Measurements from ENCODE around the gene C9orf43.

Gene C9orf43

DNA sequence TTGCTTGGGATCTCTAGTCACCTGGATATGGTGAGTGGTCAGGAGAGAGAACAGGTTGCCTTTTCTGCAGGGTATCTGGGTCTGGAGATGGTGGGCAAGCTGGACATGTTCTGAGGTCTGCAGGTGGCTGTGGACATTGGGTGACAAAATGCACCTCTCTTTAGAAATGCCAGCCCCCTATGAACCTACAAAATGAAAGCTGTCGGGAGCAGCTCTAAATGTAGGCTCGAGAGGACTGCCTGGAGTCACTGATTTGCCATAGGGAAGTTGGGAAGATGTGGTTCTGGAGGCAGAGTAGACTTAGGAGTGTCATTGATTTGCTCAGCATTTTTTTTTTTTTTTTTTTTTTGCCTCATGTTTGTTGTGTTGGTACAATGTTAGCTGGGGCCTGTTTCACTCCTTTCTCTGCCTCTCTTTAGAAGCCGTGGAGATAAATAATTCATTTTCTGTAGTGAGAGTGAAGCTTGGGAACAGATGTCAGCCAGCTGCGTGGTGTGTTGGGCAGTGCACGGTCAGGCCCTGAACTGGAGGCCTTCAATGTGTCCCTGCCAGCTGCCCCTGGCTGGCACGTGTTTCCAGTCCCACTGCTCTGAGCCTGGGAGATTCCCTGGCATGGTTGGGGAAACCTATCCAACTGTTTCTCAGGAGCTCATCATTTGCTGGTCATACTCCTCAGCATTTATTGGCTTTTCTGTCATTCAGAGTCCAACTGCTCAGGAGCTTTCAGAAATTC, 58.3 kb downstream of the C9orf43 start:
- H3K27me3 ChIP-seq (ENCODE audit: insufficient read depth, low read length, poor library complexity, severe bottlenecking): no peaks in the 10 kb centered on the region
- peaks cover 6% of the 10 kb centered on the region for H3K9me3 ChIP-seq (ENCODE audit: insufficient read depth, low read depth, low read length)
- no peak overlapping the region for H3K4me2 ChIP-seq (ENCODE audit: low read depth, low read length, poor library complexity, severe bottlenecking)
- H3K79me2 ChIP-seq (ENCODE audit: insufficient read depth, low read length): no peaks in the 10 kb centered on the region
- no peak overlapping the region for H2AFZ ChIP-seq (ENCODE audit: low read length)
- H3K4me1 ChIP-seq (ENCODE audit: insufficient read depth, low read length, poor library complexity, severe bottlenecking): no peaks in the 10 kb centered on the region
- 0 out of 2 replicates have a peak, but pooled peaks cover 4% of the 10 kb centered on the region for H3K36me3 ChIP-seq (ENCODE audit: insufficient read depth, low read length)
- TF ChIP-seq EZH2phosphoT487 (IDR thresholded peaks at IDR 0.05; ENCODE audit: borderline replicate concordance): no peak
- TF ChIP-seq, protein P1, sequence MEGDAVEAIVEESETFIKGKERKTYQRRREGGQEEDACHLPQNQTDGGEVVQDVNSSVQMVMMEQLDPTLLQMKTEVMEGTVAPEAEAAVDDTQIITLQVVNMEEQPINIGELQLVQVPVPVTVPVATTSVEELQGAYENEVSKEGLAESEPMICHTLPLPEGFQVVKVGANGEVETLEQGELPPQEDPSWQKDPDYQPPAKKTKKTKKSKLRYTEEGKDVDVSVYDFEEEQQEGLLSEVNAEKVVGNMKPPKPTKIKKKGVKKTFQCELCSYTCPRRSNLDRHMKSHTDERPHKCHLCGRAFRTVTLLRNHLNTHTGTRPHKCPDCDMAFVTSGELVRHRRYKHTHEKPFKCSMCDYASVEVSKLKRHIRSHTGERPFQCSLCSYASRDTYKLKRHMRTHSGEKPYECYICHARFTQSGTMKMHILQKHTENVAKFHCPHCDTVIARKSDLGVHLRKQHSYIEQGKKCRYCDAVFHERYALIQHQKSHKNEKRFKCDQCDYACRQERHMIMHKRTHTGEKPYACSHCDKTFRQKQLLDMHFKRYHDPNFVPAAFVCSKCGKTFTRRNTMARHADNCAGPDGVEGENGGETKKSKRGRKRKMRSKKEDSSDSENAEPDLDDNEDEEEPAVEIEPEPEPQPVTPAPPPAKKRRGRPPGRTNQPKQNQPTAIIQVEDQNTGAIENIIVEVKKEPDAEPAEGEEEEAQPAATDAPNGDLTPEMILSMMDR (conservative IDR thresholded peaks at IDR 0.05; ENCODE audit: low read length): no peak
- H3F3A ChIP-seq (ENCODE audit: low read depth): no peaks in the 10 kb centered on the region
- H3K4me3 ChIP-seq (ENCODE audit: low read length, poor library complexity, severe bottlenecking): no peak overlapping the region
- no peaks in the 10 kb centered on the region for H4K20me1 ChIP-seq (ENCODE audit: insufficient read depth, low read length, poor library complexity, severe bottlenecking)
- H3K9ac ChIP-seq (ENCODE audit: low read depth, low read length, poor library complexity, severe bottlenecking): no peak overlapping the region
- no peaks in the 10 kb centered on the region for H3K9me2 ChIP-seq (replicated peaks; ENCODE audit: low read depth, low read length)

DNA sequence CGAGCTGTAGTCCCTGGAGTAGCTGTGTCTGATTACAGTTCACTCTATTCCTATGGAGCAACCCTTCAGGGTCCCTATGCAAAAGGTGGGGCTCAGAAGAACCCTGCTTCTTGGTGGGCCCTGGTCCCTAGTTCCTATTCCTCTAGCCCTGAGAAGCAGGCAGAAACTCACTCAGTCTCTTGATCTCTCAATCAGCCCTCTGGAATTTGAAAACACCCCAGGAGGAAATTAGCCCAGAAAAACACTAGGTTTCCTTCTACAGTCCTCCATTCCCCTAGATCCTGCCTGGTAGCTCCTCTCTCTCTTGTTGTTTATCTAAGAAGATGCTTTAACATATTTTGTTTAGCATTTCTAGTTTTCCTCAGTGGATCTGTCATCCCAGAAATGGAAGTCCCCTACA, 60.6 kb downstream of the C9orf43 start:
- Histone ChIP-seq H3K4me1 (ENCODE audit: insufficient read depth, low read length, poor library complexity, severe bottlenecking) (no peaks in the 10 kb centered on the region), H3K9me3 (ENCODE audit: insufficient read depth, low read depth, low read length) (peaks cover 6% of the 10 kb centered on the region), H3K79me2 (ENCODE audit: insufficient read depth, low read length) (no peaks in the 10 kb centered on the region), H2AFZ (ENCODE audit: low read length) (no peak overlapping the region), H3K4me3 (ENCODE audit: low read length, poor library complexity, severe bottlenecking) (no peak overlapping the region), H3F3A (ENCODE audit: low read depth) (no peaks in the 10 kb centered on the region), H3K9me2 (replicated peaks; ENCODE audit: low read depth, low read length) (no peaks in the 10 kb centered on the region), H3K27me3 (ENCODE audit: insufficient read depth, low read length, poor library complexity, severe bottlenecking) (no peaks in the 10 kb centered on the region), H3K9ac (ENCODE audit: low read depth, low read length, poor library complexity, severe bottlenecking) (no peak overlapping the region), H3K4me2 (ENCODE audit: low read depth, low read length, poor library complexity, severe bottlenecking) (no peak overlapping the region), H4K20me1 (ENCODE audit: insufficient read depth, low read length, poor library complexity, severe bottlenecking) (no peaks in the 10 kb centered on the region), H3K36me3 (ENCODE audit: insufficient read depth, low read length) (0 out of 2 replicates have a peak, but pooled peaks cover 4% of the 10 kb centered on the region)
- TF ChIP-seq, protein P1 (conservative IDR thresholded peaks at IDR 0.05; ENCODE audit: low read length): no peak
- no peak for TF ChIP-seq EZH2phosphoT487 (IDR thresholded peaks at IDR 0.05; ENCODE audit: borderline replicate concordance)

DNA sequence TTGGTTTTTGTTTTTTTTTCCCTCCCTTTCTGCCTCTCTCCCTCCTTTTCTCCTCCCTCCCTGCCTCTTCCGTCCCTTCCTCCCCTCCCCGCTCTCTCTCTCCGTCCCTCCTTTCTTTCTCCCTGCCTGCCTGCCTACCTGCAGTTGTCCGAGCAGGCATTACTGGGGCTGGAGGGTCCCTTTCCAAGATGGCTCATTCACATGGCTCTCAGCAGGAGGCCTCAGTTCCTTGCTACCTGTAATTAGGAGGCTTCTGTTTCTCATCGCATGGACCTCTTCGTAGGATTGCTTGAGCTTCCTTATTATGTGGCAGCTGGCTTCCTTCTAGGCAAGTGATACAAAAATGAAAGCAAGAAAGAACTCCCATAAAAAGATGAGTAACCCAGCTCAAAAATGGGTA, 61.0 kb downstream of the C9orf43 start:
- H3K9me3 ChIP-seq (ENCODE audit: insufficient read depth, low read depth, low read length): peaks cover 6% of the 10 kb centered on the region
- no peaks in the 10 kb centered on the region for H4K20me1 ChIP-seq (ENCODE audit: insufficient read depth, low read length, poor library complexity, severe bottlenecking)
- no peak overlapping the region for H3K9ac ChIP-seq (ENCODE audit: low read depth, low read length, poor library complexity, severe bottlenecking)
- no peak overlapping the region for H3K4me2 ChIP-seq (ENCODE audit: low read depth, low read length, poor library complexity, severe bottlenecking)
- H3K4me3 ChIP-seq (ENCODE audit: low read length, poor library complexity, severe bottlenecking): no peak overlapping the region
- no peaks in the 10 kb centered on the region for H3F3A ChIP-seq (ENCODE audit: low read depth)
- H3K9me2 ChIP-seq (replicated peaks; ENCODE audit: low read depth, low read length): no peaks in the 10 kb centered on the region
- H3K4me1 ChIP-seq (ENCODE audit: insufficient read depth, low read length, poor library complexity, severe bottlenecking): no peaks in the 10 kb centered on the region
- H3K27me3 ChIP-seq (ENCODE audit: insufficient read depth, low read length, poor library complexity, severe bottlenecking): no peaks in the 10 kb centered on the region
- 0 out of 2 replicates have a peak, but pooled peaks cover 4% of the 10 kb centered on the region for H3K36me3 ChIP-seq (ENCODE audit: insufficient read depth, low read length)
- H2AFZ ChIP-seq (ENCODE audit: low read length): no peak overlapping the region
- H3K79me2 ChIP-seq (ENCODE audit: insufficient read depth, low read length): no peaks in the 10 kb centered on the region
- no peak for TF ChIP-seq EZH2phosphoT487 (IDR thresholded peaks at IDR 0.05; ENCODE audit: borderline replicate concordance)
- TF ChIP-seq, protein P1 (conservative IDR thresholded peaks at IDR 0.05; ENCODE audit: low read length): no peak
